ENCODE data around the gene PRKD2.
A peak's percentile ranks its signal among the peaks of the same experiment; 100 is the strongest.
"Not testable (repeated sequence)": the region's sequence is repeated elsewhere in the genome, so short reads cannot be mapped to it uniquely, and the experiment has no call there.

PRKD2 gene

GRCh38 chr19:46723471-46723870 lies 6.6 kb upstream of the PRKD2 start:
- DNase-seq, result no peak

- no peak for DNase-seq
These were observed 6.1 kb upstream of the PRKD2 start for GRCh38 chr19:46723023-46723461.

- DNase-seq, result no peak
These were observed 5.6 kb upstream of the PRKD2 start for GRCh38 chr19:46722421-46723022.

GRCh38 chr19:46722004-46722380 lies 5.1 kb upstream of the PRKD2 start:
- no peak for DNase-seq

GRCh38 chr19:46721269-46722003 lies 4.5 kb upstream of the PRKD2 start:
- no peak for DNase-seq

GRCh38 chr19:46720503-46721239 lies 3.8 kb upstream of the PRKD2 start:
- no peak for DNase-seq

GRCh38 chr19:46719629-46720502 lies 3.0 kb upstream of the PRKD2 start:
- no peak for DNase-seq

- DNase-seq, result no peak
These were observed 2.2 kb upstream of the PRKD2 start for GRCh38 chr19:46718934-46719622.

- DNase-seq, result peak; percentile 72
These were observed 1.4 kb upstream of the PRKD2 start for GRCh38 chr19:46718157-46718933.

- peak; percentile 29 for DNase-seq
These were observed 816 bp upstream of the PRKD2 start for GRCh38 chr19:46717716-46718143.

GRCh38 chr19:46716672-46717033 lies 261 bp downstream of the PRKD2 start:
- no peak for DNase-seq

- no peak for DNase-seq
These were observed 791 bp downstream of the PRKD2 start for GRCh38 chr19:46715975-46716671.

- no peak for DNase-seq
These were observed 1.3 kb downstream of the PRKD2 start for GRCh38 chr19:46715620-46715974.

- DNase-seq, result no peak
These were observed 2.3 kb downstream of the PRKD2 start for GRCh38 chr19:46714444-46715106.

GRCh38 chr19:46713781-46714443 lies 3.0 kb downstream of the PRKD2 start:
- peak; percentile 85 for DNase-seq

GRCh38 chr19:46712768-46713338 lies 4.1 kb downstream of the PRKD2 start:
- not testable (repeated sequence) for DNase-seq

GRCh38 chr19:46710687-46711086 lies 6.2 kb downstream of the PRKD2 start:
- DNase-seq, result no peak

GRCh38 chr19:46704379-46705076 lies 12.4 kb downstream of the PRKD2 start:
- peak; percentile 84 for DNase-seq

- DNase-seq, result no peak
These were observed 16.2 kb downstream of the PRKD2 start for GRCh38 chr19:46700704-46701103.

Measured in CD4-positive, alpha-beta T cell treated with Interleukin-21 for 1 hour (primary cell).